GM23248 (cell line): Measurements from ENCODE around the gene TSPAN7.

Experiments used
- EZH2 ChIP-seq: fragments of 200-600 bp; sonication (generic); IDR thresholded peaks from 2 replicates; pipeline ENCODE4 v1.6.1; 2018; ENCODE audit warnings: antibody characterized with exemption, mild to moderate bottlenecking; ENCODE audit not compliant: insufficient read depth, poor library complexity, severe bottlenecking
- EZH2phosphoT487 ChIP-seq: fragments of 200-600 bp; sonication (generic); IDR thresholded peaks from 2 replicates; pipeline ENCODE4 v1.6.1; 2018; ENCODE audit warnings: antibody characterized with exemption, moderate library complexity, mild to moderate bottlenecking, low read depth; ENCODE audit not compliant: insufficient read depth

DNA sequence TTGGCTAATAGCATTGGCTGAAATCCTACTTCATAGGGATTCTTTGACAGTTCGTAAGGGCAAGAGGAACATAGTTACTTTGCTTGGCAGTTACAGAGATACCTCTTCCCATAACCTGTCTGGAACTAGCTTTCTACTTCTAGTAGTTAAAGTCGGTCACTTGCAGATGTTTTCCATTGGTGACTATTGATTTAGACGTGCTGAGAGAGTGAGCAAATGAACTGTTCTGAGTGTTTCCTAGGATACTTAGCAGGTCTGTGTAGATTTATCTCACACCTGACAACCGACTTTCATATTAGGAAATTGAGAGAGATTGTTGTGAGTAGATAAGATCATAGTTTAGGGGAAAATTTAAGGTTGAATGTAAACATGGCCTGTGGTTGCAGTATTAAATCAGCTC is 116.8 kb downstream of the TSPAN7 start:
- TF ChIP-seq EZH2, result no peak
- no peak for TF ChIP-seq EZH2phosphoT487
